ENCODE results near the gene SLC6A12. TPM values are rescaled to one million over a fixed set of nuclear protein-coding genes. Genes with fewer than 3 reads are reported as not detected.

The SLC6A12 gene
- total and polyA plus RNA-seq, 4 experiments from 2014 or later, result 0.33 to 0.49 TPM; not detected in 2

- Mint-ChIP-seq H3K27ac (no peak overlapping the region), H3K4me3 (no peak overlapping the region), H3K36me3 (no peaks in the 10 kb centered on the region), H3K9me3 (peaks cover 0 to 6% (median 0%) of the 10 kb centered on the region in 8 donors), H3K4me1 (no peaks in the 10 kb centered on the region), H3K27me3 (peaks cover 15 to 44% of the 10 kb centered on the region in 2 donors)
- Histone ChIP-seq H3K27ac (ENCODE audit: low read depth, low read length) (no peak overlapping the region), H3K36me3 (ENCODE audit: insufficient read depth, low read length) (no peaks in the 10 kb centered on the region), H3K4me1 (ENCODE audit: insufficient read depth, low read length) (no peaks in the 10 kb centered on the region), H3K27me3 (ENCODE audit: insufficient read depth, low read length) (no peaks in the 10 kb centered on the region), H3K9me3 (ENCODE audit: control insufficient read depth in 1 of 2, low read length in 2 of 2) (no peaks in the 10 kb centered on the region), H3K4me3 (ENCODE audit: low read length in 2 of 2) (no peak overlapping the region)
- POLR2A ChIA-PET (ENCODE audit: partially characterized antibody), result no interaction called here
- CTCF ChIA-PET (ENCODE audit: partially characterized antibody), result no interaction called here
- DNase-seq, result no peak
- intact Hi-C loops (cut with micrococcal nuclease), result no loop called here
Measured at GRCh38 chr12:254912-255311, 41.0 kb upstream of the SLC6A12 start.

- POLR2A ChIA-PET (ENCODE audit: partially characterized antibody), result no interaction called here
- peaks cover 0 to 6% (median 0%) of the 10 kb centered on the region in 8 donors for H3K9me3 Mint-ChIP-seq
- CTCF ChIA-PET (ENCODE audit: partially characterized antibody), result no interaction called here
Measured at GRCh38 chr12:254039-254438, 40.1 kb upstream of the SLC6A12 start.

GRCh38 chr12:253116-253831 is 39.3 kb upstream of the SLC6A12 start:
- H3K27me3 Mint-ChIP-seq, result peaks cover 17 to 42% of the 10 kb centered on the region in 2 donors
- POLR2A ChIA-PET (ENCODE audit: partially characterized antibody), result no interaction called here

More at GRCh38 chr12:254039-254438, 40.1 kb upstream of the SLC6A12 start:
- Mint-ChIP-seq H3K27me3 (peaks cover 15 to 43% of the 10 kb centered on the region in 2 donors), H3K4me1 (no peaks in the 10 kb centered on the region), H3K27ac (no peak overlapping the region), H3K36me3 (no peaks in the 10 kb centered on the region), H3K4me3 (no peak overlapping the region)
- Histone ChIP-seq H3K4me1 (ENCODE audit: insufficient read depth, low read length) (no peaks in the 10 kb centered on the region), H3K27me3 (ENCODE audit: insufficient read depth, low read length) (no peaks in the 10 kb centered on the region), H3K27ac (ENCODE audit: low read depth, low read length) (no peak overlapping the region), H3K9me3 (ENCODE audit: control insufficient read depth in 1 of 2, low read length in 2 of 2) (no peaks in the 10 kb centered on the region), H3K4me3 (ENCODE audit: low read length in 2 of 2) (no peak overlapping the region), H3K36me3 (ENCODE audit: insufficient read depth, low read length) (no peaks in the 10 kb centered on the region)
- intact Hi-C loops (cut with micrococcal nuclease), result no loop called here
- no peak for DNase-seq

GRCh38 chr12:252636-253035 is 38.7 kb upstream of the SLC6A12 start:
- no peaks in the 10 kb centered on the region for H3K36me3 ChIP-seq (ENCODE audit: insufficient read depth, low read length)
- no peaks in the 10 kb centered on the region for H3K4me1 ChIP-seq (ENCODE audit: insufficient read depth, low read length)
- ChIA-PET CTCF (ENCODE audit: partially characterized antibody) (no interaction called here), POLR2A (ENCODE audit: partially characterized antibody) (no interaction called here)
- Mint-ChIP-seq H3K27me3 (peaks cover 16 to 36% of the 10 kb centered on the region in 2 donors), H3K9me3 (peaks cover 0 to 13% (median 6%) of the 10 kb centered on the region in 8 donors), H3K36me3 (no peaks in the 10 kb centered on the region), H3K27ac (no peak overlapping the region), H3K4me1 (no peaks in the 10 kb centered on the region), H3K4me3 (no peak overlapping the region)
- DNase-seq, result no peak
- H3K4me3 ChIP-seq (ENCODE audit: low read length in 2 of 2), result no peak overlapping the region
- H3K9me3 ChIP-seq (ENCODE audit: control insufficient read depth in 1 of 2, low read length in 2 of 2), result no peaks in the 10 kb centered on the region
- no peaks in the 10 kb centered on the region for H3K27me3 ChIP-seq (ENCODE audit: insufficient read depth, low read length)
- no peak overlapping the region for H3K27ac ChIP-seq (ENCODE audit: low read depth, low read length)
- intact Hi-C loops (cut with micrococcal nuclease), result no loop called here

More at GRCh38 chr12:253116-253831, 39.3 kb upstream of the SLC6A12 start:
- Mint-ChIP-seq H3K4me3 (no peak overlapping the region), H3K27ac (no peak overlapping the region), H3K9me3 (peaks cover 0 to 7% (median 1%) of the 10 kb centered on the region in 8 donors), H3K4me1 (no peaks in the 10 kb centered on the region), H3K36me3 (no peaks in the 10 kb centered on the region)
- Histone ChIP-seq H3K27me3 (ENCODE audit: insufficient read depth, low read length) (no peaks in the 10 kb centered on the region), H3K4me1 (ENCODE audit: insufficient read depth, low read length) (no peaks in the 10 kb centered on the region), H3K27ac (ENCODE audit: low read depth, low read length) (no peak overlapping the region), H3K9me3 (ENCODE audit: control insufficient read depth in 1 of 2, low read length in 2 of 2) (no peaks in the 10 kb centered on the region), H3K36me3 (ENCODE audit: insufficient read depth, low read length) (no peaks in the 10 kb centered on the region), H3K4me3 (ENCODE audit: low read length in 2 of 2) (no peak overlapping the region)
- intact Hi-C loops (cut with micrococcal nuclease), result no loop called here
- CTCF ChIA-PET (ENCODE audit: partially characterized antibody), result no interaction called here
- DNase-seq, result no peak

- Histone ChIP-seq H3K27ac (ENCODE audit: low read depth, low read length) (no peak overlapping the region), H3K36me3 (ENCODE audit: insufficient read depth, low read length) (no peaks in the 10 kb centered on the region), H3K9me3 (ENCODE audit: control insufficient read depth in 1 of 2, low read length in 2 of 2) (peaks cover 0 to 3% of the 10 kb centered on the region in 2 donors), H3K4me1 (ENCODE audit: insufficient read depth, low read length) (no peaks in the 10 kb centered on the region), H3K4me3 (ENCODE audit: low read length in 2 of 2) (no peak overlapping the region), H3K27me3 (ENCODE audit: insufficient read depth, low read length) (no peaks in the 10 kb centered on the region)
- Mint-ChIP-seq H3K9me3 (peaks cover 0 to 45% (median 23%) of the 10 kb centered on the region in 8 donors), H3K4me3 (no peak overlapping the region), H3K27ac (no peak overlapping the region), H3K36me3 (peaks cover 6 to 9% of the 10 kb centered on the region in 2 donors), H3K4me1 (no peaks in the 10 kb centered on the region), H3K27me3 (peaks cover 7 to 12% of the 10 kb centered on the region in 2 donors)
- DNase-seq, result no peak
- intact Hi-C loops (cut with micrococcal nuclease), result no loop called here
- POLR2A ChIA-PET (ENCODE audit: partially characterized antibody), result no interaction called here
- CTCF ChIA-PET (ENCODE audit: partially characterized antibody), result no interaction called here
Measured at GRCh38 chr12:247271-247670, 33.3 kb upstream of the SLC6A12 start.

GRCh38 chr12:243381-243780 is 29.4 kb upstream of the SLC6A12 start:
- intact Hi-C loops (cut with micrococcal nuclease), result no loop called here
- DNase-seq, result no peak
- Mint-ChIP-seq H3K36me3 (peaks cover 6 to 9% of the 10 kb centered on the region in 2 donors), H3K4me3 (no peak overlapping the region), H3K4me1 (no peaks in the 10 kb centered on the region), H3K27ac (no peak overlapping the region), H3K9me3 (peaks cover 0 to 46% (median 22%) of the 10 kb centered on the region in 8 donors), H3K27me3 (peaks cover 11 to 19% of the 10 kb centered on the region in 2 donors)
- no peaks in the 10 kb centered on the region for H3K4me1 ChIP-seq (ENCODE audit: insufficient read depth, low read length)
- CTCF ChIA-PET (ENCODE audit: partially characterized antibody), result no interaction called here
- H3K4me3 ChIP-seq (ENCODE audit: low read length in 2 of 2), result no peak overlapping the region
- H3K9me3 ChIP-seq (ENCODE audit: control insufficient read depth in 1 of 2, low read length in 2 of 2), result peaks cover 0 to 3% of the 10 kb centered on the region in 2 donors
- no peaks in the 10 kb centered on the region for H3K27me3 ChIP-seq (ENCODE audit: insufficient read depth, low read length)
- H3K27ac ChIP-seq (ENCODE audit: low read depth, low read length), result no peak overlapping the region
- POLR2A ChIA-PET (ENCODE audit: partially characterized antibody), result no interaction called here
- no peaks in the 10 kb centered on the region for H3K36me3 ChIP-seq (ENCODE audit: insufficient read depth, low read length)

GRCh38 chr12:242496-242895 is 28.5 kb upstream of the SLC6A12 start:
- H3K27me3 Mint-ChIP-seq, result peaks cover 9 to 23% of the 10 kb centered on the region in 2 donors

More at GRCh38 chr12:242496-242895, 28.5 kb upstream of the SLC6A12 start:
- Mint-ChIP-seq H3K36me3 (peaks cover 6 to 9% of the 10 kb centered on the region in 2 donors), H3K9me3 (peaks cover 0 to 46% (median 18%) of the 10 kb centered on the region in 8 donors), H3K27ac (no peak overlapping the region), H3K4me3 (no peak overlapping the region), H3K4me1 (no peaks in the 10 kb centered on the region)
- POLR2A ChIA-PET (ENCODE audit: partially characterized antibody), result no interaction called here
- Histone ChIP-seq H3K27me3 (ENCODE audit: insufficient read depth, low read length) (no peaks in the 10 kb centered on the region), H3K4me1 (ENCODE audit: insufficient read depth, low read length) (no peaks in the 10 kb centered on the region), H3K27ac (ENCODE audit: low read depth, low read length) (no peak overlapping the region), H3K36me3 (ENCODE audit: insufficient read depth, low read length) (no peaks in the 10 kb centered on the region), H3K9me3 (ENCODE audit: control insufficient read depth in 1 of 2, low read length in 2 of 2) (peaks cover 0 to 3% of the 10 kb centered on the region in 2 donors), H3K4me3 (ENCODE audit: low read length in 2 of 2) (no peak overlapping the region)
- DNase-seq, result no peak
- CTCF ChIA-PET (ENCODE audit: partially characterized antibody), result no interaction called here
- intact Hi-C loops (cut with micrococcal nuclease), result no loop called here

All from CD4-positive, alpha-beta memory T cell (primary cell).